ENCODE measurements around the gene KRTAP5-5. TPM values are rescaled to one million over a fixed set of nuclear protein-coding genes. Genes with fewer than 3 reads are reported as not detected.

The KRTAP5-5 gene
- total RNA-seq, 2 donors from 2014 or later = not detected

DNA sequence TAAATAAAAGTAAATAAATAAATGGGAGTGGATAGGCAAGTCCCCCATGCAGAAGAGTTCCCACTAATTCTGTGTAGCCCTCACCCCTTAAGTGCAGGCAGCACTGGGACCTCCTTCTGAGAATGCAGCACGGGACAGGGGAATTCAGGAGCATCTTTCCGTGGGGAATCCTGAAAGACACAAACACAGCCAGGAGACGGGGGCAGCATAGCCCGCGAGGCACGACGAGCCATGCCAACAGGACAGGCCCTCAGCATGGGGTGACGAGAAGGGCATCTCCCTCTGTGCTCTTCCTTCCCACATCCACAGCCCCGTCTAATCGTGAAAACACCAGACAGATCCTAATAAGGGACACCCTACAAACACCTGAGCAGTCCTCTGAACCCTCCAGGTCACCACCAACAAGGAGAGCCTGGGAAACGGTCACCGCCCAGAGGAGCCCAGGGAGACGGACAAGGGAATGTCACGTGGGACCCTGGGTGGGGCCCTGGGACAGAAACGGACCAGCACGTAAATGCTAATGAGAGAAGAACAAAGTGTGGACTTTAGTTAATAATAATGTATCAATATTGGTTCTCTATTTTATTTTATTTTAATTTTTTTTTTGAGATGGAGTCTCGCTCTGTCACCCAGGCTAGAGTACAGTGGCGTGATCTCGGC lies 6.8 kb downstream of the KRTAP5-5 start:
- TF ChIP-seq, protein P1, sequence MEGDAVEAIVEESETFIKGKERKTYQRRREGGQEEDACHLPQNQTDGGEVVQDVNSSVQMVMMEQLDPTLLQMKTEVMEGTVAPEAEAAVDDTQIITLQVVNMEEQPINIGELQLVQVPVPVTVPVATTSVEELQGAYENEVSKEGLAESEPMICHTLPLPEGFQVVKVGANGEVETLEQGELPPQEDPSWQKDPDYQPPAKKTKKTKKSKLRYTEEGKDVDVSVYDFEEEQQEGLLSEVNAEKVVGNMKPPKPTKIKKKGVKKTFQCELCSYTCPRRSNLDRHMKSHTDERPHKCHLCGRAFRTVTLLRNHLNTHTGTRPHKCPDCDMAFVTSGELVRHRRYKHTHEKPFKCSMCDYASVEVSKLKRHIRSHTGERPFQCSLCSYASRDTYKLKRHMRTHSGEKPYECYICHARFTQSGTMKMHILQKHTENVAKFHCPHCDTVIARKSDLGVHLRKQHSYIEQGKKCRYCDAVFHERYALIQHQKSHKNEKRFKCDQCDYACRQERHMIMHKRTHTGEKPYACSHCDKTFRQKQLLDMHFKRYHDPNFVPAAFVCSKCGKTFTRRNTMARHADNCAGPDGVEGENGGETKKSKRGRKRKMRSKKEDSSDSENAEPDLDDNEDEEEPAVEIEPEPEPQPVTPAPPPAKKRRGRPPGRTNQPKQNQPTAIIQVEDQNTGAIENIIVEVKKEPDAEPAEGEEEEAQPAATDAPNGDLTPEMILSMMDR (conservative IDR thresholded peaks at IDR 0.05) = no peak
- no peak overlapping the region for H3K4me3 ChIP-seq (ENCODE audit: low read length)

DNA sequence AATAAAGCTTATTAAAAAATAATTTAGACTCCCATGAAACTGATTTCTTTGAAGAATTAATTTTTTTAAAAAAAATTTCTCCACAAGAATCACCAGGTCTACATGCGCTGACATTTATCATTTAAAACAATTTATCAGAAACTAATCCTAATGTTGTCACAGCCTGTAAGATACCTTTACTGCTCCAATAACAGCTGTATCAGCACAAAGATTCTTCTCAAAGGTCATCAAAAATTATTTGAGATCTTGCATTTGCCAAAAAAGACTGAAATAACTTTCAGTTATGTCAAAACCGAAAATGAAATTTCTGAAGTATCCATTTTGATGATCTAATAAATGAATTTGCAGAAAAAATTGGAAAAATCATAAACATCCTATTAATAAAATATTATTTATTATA lies 8.1 kb downstream of the KRTAP5-5 start:
- Histone ChIP-seq H3K27ac (ENCODE audit: low read depth, low read length) (no peak overlapping the region), H3K4me3 (ENCODE audit: low read length) (no peak overlapping the region), H3K36me3 (ENCODE audit: control insufficient read depth, insufficient read depth, low read length) (no peaks in the 10 kb centered on the region), H3K4me1 (ENCODE audit: control insufficient read depth, insufficient read depth, low read length) (no peaks in the 10 kb centered on the region), H3K9ac (ENCODE audit: extremely low read depth, low read length, poor library complexity, severe bottlenecking) (no peak overlapping the region), H3K27me3 (ENCODE audit: control insufficient read depth, insufficient read depth, low read length, poor library complexity, severe bottlenecking) (peaks cover 5% of the 10 kb centered on the region), H3K9me3 (ENCODE audit: control insufficient read depth, low read length) (no peaks in the 10 kb centered on the region)
- peaks cover 20% of the 10 kb centered on the region for H3K27me3 Mint-ChIP-seq (ENCODE audit: insufficient read depth)
- no peaks in the 10 kb centered on the region for H3K36me3 Mint-ChIP-seq (ENCODE audit: low read depth)
- no peak overlapping the region for H3K27ac Mint-ChIP-seq
- H3K4me3 Mint-ChIP-seq = no peak overlapping the region
- TF ChIP-seq, protein P1 (conservative IDR thresholded peaks at IDR 0.05) = no peak
- no peak for DNase-seq
- WGBS, 2 experiments (ENCODE audit: insufficient coverage in 1 of 2, insufficient read length in 1 of 2) = 76 to 88% methylated on average over 1 to 2 of the region's 2 CpGs
- no peaks in the 10 kb centered on the region for H3K9me3 Mint-ChIP-seq
- no peaks in the 10 kb centered on the region for H3K4me1 Mint-ChIP-seq

More for the DNA sequence above, 6.8 kb downstream of the KRTAP5-5 start:
- WGBS, 2 experiments (ENCODE audit: insufficient coverage in 1 of 2, insufficient read length in 1 of 2) = 90 to 93% methylated on average over 7 to 19 of the region's 19 CpGs
- no peaks in the 10 kb centered on the region for H3K4me1 Mint-ChIP-seq
- Histone ChIP-seq H3K36me3 (ENCODE audit: control insufficient read depth, insufficient read depth, low read length) (no peaks in the 10 kb centered on the region), H3K9me3 (ENCODE audit: control insufficient read depth, low read length) (no peaks in the 10 kb centered on the region), H3K4me1 (ENCODE audit: control insufficient read depth, insufficient read depth, low read length) (no peaks in the 10 kb centered on the region), H3K9ac (ENCODE audit: extremely low read depth, low read length, poor library complexity, severe bottlenecking) (no peak overlapping the region), H3K27ac (ENCODE audit: low read depth, low read length) (no peak overlapping the region), H3K27me3 (ENCODE audit: control insufficient read depth, insufficient read depth, low read length, poor library complexity, severe bottlenecking) (peaks cover 12% of the 10 kb centered on the region)
- peaks cover 29% of the 10 kb centered on the region for H3K27me3 Mint-ChIP-seq (ENCODE audit: insufficient read depth)
- no peaks in the 10 kb centered on the region for H3K36me3 Mint-ChIP-seq (ENCODE audit: low read depth)
- no peak overlapping the region for H3K4me3 Mint-ChIP-seq
- H3K27ac Mint-ChIP-seq = no peak overlapping the region
- DNase-seq = no peak
- no peaks in the 10 kb centered on the region for H3K9me3 Mint-ChIP-seq

DNA sequence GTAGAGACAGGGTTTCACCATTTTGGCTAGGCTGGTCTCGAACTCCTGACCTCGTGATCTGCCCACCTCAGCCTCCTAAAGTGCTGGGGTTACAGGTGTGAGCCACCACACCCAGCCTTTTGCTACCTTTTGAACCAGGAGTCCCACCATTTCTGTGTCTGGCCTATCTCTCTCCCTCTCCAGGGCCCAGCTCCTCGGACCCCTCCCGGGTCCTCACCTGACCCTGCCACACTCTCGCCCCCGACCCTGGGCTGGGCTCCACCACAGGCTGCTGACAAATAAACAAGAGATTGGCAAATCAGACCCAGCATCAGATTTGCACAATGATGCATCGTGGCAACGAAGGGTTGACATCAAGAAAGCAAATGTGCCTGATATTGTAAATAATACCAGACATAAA lies 8.8 kb downstream of the KRTAP5-5 start:
- H3K4me3 Mint-ChIP-seq = no peak overlapping the region
- DNase-seq = no peak
- no peak overlapping the region for H3K27ac ChIP-seq (ENCODE audit: low read depth, low read length)
- no peaks in the 10 kb centered on the region for H3K9me3 Mint-ChIP-seq
- no peaks in the 10 kb centered on the region for H3K4me1 ChIP-seq (ENCODE audit: control insufficient read depth, insufficient read depth, low read length)
- TF ChIP-seq, protein P1 (conservative IDR thresholded peaks at IDR 0.05) = no peak
- no peak overlapping the region for H3K4me3 ChIP-seq (ENCODE audit: low read length)
- no peak overlapping the region for H3K27ac Mint-ChIP-seq
- peaks cover 5% of the 10 kb centered on the region for H3K27me3 ChIP-seq (ENCODE audit: control insufficient read depth, insufficient read depth, low read length, poor library complexity, severe bottlenecking)
- H3K9ac ChIP-seq (ENCODE audit: extremely low read depth, low read length, poor library complexity, severe bottlenecking) = no peak overlapping the region
- no peaks in the 10 kb centered on the region for H3K36me3 ChIP-seq (ENCODE audit: control insufficient read depth, insufficient read depth, low read length)
- no peaks in the 10 kb centered on the region for H3K9me3 ChIP-seq (ENCODE audit: control insufficient read depth, low read length)
- H3K36me3 Mint-ChIP-seq (ENCODE audit: low read depth) = no peaks in the 10 kb centered on the region
- H3K4me1 Mint-ChIP-seq = no peaks in the 10 kb centered on the region
- H3K27me3 Mint-ChIP-seq (ENCODE audit: insufficient read depth) = peaks cover 17% of the 10 kb centered on the region
- 69 to 77% methylated on average over 5 to 8 of the region's 8 CpGs for WGBS, 2 experiments (ENCODE audit: insufficient coverage in 1 of 2, insufficient read length in 1 of 2)
